ENCODE results near the gene HIPK1. TPM values are rescaled to one million over a fixed set of nuclear protein-coding genes. Genes with fewer than 3 reads are reported as not detected.
"Not testable (repeated sequence)": the region's sequence is repeated elsewhere in the genome, so short reads cannot be mapped to it uniquely, and the experiment has no call there.

HIPK1 gene
- total RNA-seq, 2 experiments from 2014 or later, result 89.3 to 92.7 TPM

GRCh38 chr1:113995382-113995781 is 66.3 kb downstream of the HIPK1 start:
- ChIA-PET CTCF (no interaction called here), POLR2A (no interaction called here)
- peaks cover 10% of the 10 kb centered on the region for H3K36me3 Mint-ChIP-seq (ENCODE audit: low read depth)
- H3K4me1 Mint-ChIP-seq (ENCODE audit: low read depth), result no peaks in the 10 kb centered on the region
- H3K4me3 Mint-ChIP-seq, result no peak overlapping the region
- H3K27me3 Mint-ChIP-seq (ENCODE audit: low read depth), result peaks cover 14% of the 10 kb centered on the region
- no peak overlapping the region for H3K27ac Mint-ChIP-seq
- no peak for DNase-seq
- no peak for ATAC-seq
- H3K9me3 Mint-ChIP-seq (ENCODE audit: insufficient read depth), result peaks cover 22% of the 10 kb centered on the region

DNA sequence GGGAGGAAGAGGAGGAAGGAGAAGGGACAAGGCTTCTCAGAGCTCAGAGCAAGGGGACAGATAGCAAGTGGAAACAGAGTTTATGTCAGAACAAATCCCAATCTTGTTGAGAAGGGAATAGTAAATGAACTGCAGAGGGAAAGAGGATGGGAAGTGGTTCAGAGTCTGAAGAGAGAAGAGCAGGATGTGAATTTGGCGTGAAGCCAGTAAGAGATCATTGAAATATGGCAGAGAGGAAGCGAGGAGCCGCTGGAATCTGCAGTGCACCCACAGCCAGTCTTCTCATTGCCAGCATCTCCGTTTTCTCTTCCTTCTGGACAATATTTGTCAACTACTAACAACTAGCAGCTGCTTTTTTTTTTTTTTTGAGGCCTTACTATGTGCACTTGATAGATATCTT is 69.2 kb downstream of the HIPK1 start:
- ChIA-PET POLR2A (no interaction called here), CTCF (no interaction called here)
- no peak overlapping the region for H3K27ac Mint-ChIP-seq
- DNase-seq (no peak), ATAC-seq (no peak)
- peaks cover 16% of the 10 kb centered on the region for H3K27me3 Mint-ChIP-seq (ENCODE audit: low read depth)
- peaks cover 10% of the 10 kb centered on the region for H3K36me3 Mint-ChIP-seq (ENCODE audit: low read depth)
- H3K4me3 Mint-ChIP-seq, result no peak overlapping the region
- peaks cover 2% of the 10 kb centered on the region for H3K4me1 Mint-ChIP-seq (ENCODE audit: low read depth)
- H3K9me3 Mint-ChIP-seq (ENCODE audit: insufficient read depth), result peaks cover 22% of the 10 kb centered on the region

DNA sequence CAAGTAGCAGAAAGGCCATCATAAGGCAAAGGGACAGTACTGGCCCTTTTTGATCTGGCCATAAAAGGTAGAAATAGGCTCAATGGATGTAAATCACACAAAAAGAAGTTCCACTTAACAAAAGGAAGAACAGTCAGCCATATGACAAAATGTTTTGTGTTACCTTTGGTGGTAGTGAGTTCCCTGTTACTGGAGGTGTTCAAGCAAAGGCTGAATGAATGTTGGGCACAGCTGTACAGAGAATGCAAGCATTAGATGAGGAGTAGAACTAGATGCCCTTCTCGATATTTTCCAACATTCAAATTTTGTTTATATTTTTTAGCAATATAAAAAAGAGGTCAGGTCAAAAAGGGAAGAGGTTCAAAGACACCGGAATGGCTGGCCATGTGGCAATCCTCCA is 70.1 kb downstream of the HIPK1 start:
- Mint-ChIP-seq H3K4me3 (no peak overlapping the region), H3K36me3 (ENCODE audit: low read depth) (peaks cover 8% of the 10 kb centered on the region), H3K27ac (no peak overlapping the region), H3K9me3 (ENCODE audit: insufficient read depth) (peaks cover 19% of the 10 kb centered on the region), H3K4me1 (ENCODE audit: low read depth) (peaks cover 5% of the 10 kb centered on the region), H3K27me3 (ENCODE audit: low read depth) (peaks cover 16% of the 10 kb centered on the region)
- ChIA-PET POLR2A (no interaction called here), CTCF (no interaction called here)
- ATAC-seq (no peak), DNase-seq (no peak)

- Mint-ChIP-seq H3K27ac (no peak overlapping the region), H3K9me3 (ENCODE audit: insufficient read depth) (peaks cover 13% of the 10 kb centered on the region), H3K36me3 (ENCODE audit: low read depth) (peaks cover 6% of the 10 kb centered on the region), H3K4me3 (no peak overlapping the region), H3K4me1 (ENCODE audit: low read depth) (peaks cover 5% of the 10 kb centered on the region), H3K27me3 (ENCODE audit: low read depth) (peaks cover 16% of the 10 kb centered on the region)
- ChIA-PET POLR2A (no interaction called here), CTCF (no interaction called here)
- ATAC-seq (no peak), DNase-seq (no peak)
Observed at GRCh38 chr1:113999799-114000198, 70.7 kb downstream of the HIPK1 start.

- Mint-ChIP-seq H3K36me3 (ENCODE audit: low read depth) (peaks cover 2% of the 10 kb centered on the region), H3K9me3 (ENCODE audit: insufficient read depth) (peaks cover 8% of the 10 kb centered on the region), H3K27ac (no peak overlapping the region), H3K4me3 (no peak overlapping the region), H3K27me3 (ENCODE audit: low read depth) (peaks cover 16% of the 10 kb centered on the region), H3K4me1 (ENCODE audit: low read depth) (peaks cover 5% of the 10 kb centered on the region)
- POLR2A ChIA-PET, result no interaction called here
- CTCF ChIA-PET, result interaction anchor here (1.0 kb wide), 1 partner anchor 283 kb away, joined by 3 read pairs; no protein-coding TSS in a partner anchor
- ATAC-seq, result no peak
- DNase-seq, result no peak
Observed at GRCh38 chr1:114000406-114000805, 71.3 kb downstream of the HIPK1 start.

- H3K27me3 Mint-ChIP-seq (ENCODE audit: low read depth), result peaks cover 18% of the 10 kb centered on the region
- H3K4me3 Mint-ChIP-seq, result no peak overlapping the region
- no peak overlapping the region for H3K27ac Mint-ChIP-seq
- no peaks in the 10 kb centered on the region for H3K9me3 Mint-ChIP-seq (ENCODE audit: insufficient read depth)
- POLR2A ChIA-PET, result no interaction called here
- DNase-seq (no peak), ATAC-seq (no peak)
- H3K36me3 Mint-ChIP-seq (ENCODE audit: low read depth), result no peaks in the 10 kb centered on the region
- H3K4me1 Mint-ChIP-seq (ENCODE audit: low read depth), result peaks cover 5% of the 10 kb centered on the region
- CTCF ChIA-PET, result no interaction called here
Observed at GRCh38 chr1:114002492-114003239, 73.5 kb downstream of the HIPK1 start.

DNA sequence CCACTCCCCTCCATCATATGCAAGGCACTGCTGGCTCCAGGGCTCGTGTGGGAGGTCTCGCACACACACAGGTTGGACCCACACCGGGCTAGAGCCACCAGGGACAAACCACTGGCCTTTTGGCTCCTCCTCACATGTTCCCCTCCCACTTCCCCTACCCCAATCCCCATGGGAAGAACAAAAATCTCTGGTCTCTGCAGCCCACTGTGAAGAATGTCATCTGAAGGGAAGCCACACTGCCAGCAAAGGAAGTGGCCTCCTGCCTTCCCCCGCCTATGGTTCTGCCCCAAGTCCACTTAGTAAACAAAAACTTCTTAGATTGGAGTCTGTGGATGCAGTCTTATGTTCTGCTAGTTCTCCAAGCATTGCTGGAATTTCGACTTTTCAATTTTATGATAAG is 74.3 kb downstream of the HIPK1 start:
- ATAC-seq, result no peak
- ChIA-PET POLR2A (no interaction called here), CTCF (no interaction called here)
- no peak overlapping the region for H3K4me3 Mint-ChIP-seq
- no peaks in the 10 kb centered on the region for H3K9me3 Mint-ChIP-seq (ENCODE audit: insufficient read depth)
- no peaks in the 10 kb centered on the region for H3K36me3 Mint-ChIP-seq (ENCODE audit: low read depth)
- H3K27ac Mint-ChIP-seq, result no peak overlapping the region
- H3K4me1 Mint-ChIP-seq (ENCODE audit: low read depth), result peaks cover 5% of the 10 kb centered on the region
- H3K27me3 Mint-ChIP-seq (ENCODE audit: low read depth), result peaks cover 14% of the 10 kb centered on the region
- no peak for DNase-seq

GRCh38 chr1:114006825-114007224 is 77.7 kb downstream of the HIPK1 start:
- H3K36me3 Mint-ChIP-seq (ENCODE audit: low read depth); H3K27me3 Mint-ChIP-seq (ENCODE audit: low read depth); H3K4me1 Mint-ChIP-seq (ENCODE audit: low read depth); ATAC-seq; DNase-seq; H3K9me3 Mint-ChIP-seq (ENCODE audit: insufficient read depth); POLR2A ChIA-PET; CTCF ChIA-PET; H3K27ac Mint-ChIP-seq; H3K4me3 Mint-ChIP-seq: not testable (repeated sequence)

DNA sequence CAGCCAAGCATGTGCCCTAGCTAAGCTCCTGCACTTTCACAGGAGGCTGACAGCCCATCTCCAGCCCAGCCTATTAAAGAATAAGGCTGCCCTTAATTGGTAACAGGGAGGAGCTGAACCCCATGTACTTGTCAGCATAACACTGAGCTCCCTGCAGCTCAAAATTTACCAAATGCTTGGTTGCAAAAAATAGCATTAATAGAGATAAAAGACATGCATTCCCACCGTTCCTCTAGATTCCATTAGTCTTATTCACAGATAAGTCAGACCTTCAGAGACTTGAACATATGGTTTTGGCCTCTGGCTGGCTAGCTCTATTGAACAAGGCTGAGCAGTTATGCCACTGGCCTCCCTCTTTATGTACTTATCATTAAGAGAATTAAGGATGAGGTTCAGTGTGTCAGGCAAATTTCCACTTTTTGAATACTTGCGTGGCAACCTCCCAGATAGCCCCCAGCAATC is 79.4 kb downstream of the HIPK1 start:
- ATAC-seq (no peak), DNase-seq (no peak)
- Mint-ChIP-seq H3K27ac (no peak overlapping the region), H3K27me3 (ENCODE audit: low read depth) (peaks cover 12% of the 10 kb centered on the region), H3K4me1 (ENCODE audit: low read depth) (peaks cover 2% of the 10 kb centered on the region), H3K36me3 (ENCODE audit: low read depth) (no peaks in the 10 kb centered on the region), H3K9me3 (ENCODE audit: insufficient read depth) (no peaks in the 10 kb centered on the region), H3K4me3 (no peak overlapping the region)
- CTCF ChIA-PET, result interaction anchor here (1.4 kb wide), 1 partner anchor 31 kb away, joined by 3 read pairs; no protein-coding TSS in a partner anchor
- POLR2A ChIA-PET, result no interaction called here

DNA sequence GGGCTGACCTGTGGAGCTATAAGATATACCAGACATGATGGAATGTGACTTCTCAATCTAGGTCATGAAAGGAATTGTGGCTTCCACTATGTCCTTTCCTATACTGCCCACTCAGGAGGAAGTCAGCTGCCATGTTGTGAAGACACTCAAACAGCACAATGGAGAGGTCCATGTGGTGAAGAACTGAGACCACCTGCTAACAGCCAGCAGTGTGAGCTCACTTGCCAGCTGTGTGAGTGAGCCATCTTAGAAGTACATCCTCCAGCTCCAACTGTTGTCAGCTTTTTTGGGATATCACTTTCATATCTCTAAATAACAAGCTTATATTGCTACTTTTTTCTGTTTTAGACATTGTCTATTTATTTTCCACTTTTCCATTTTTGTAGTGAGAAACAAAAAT is 79.9 kb downstream of the HIPK1 start:
- ATAC-seq (no peak), DNase-seq (no peak)
- no peak overlapping the region for H3K4me3 Mint-ChIP-seq
- H3K27ac Mint-ChIP-seq, result no peak overlapping the region
- H3K36me3 Mint-ChIP-seq (ENCODE audit: low read depth), result no peaks in the 10 kb centered on the region
- POLR2A ChIA-PET, result no interaction called here
- no peaks in the 10 kb centered on the region for H3K9me3 Mint-ChIP-seq (ENCODE audit: insufficient read depth)
- no peaks in the 10 kb centered on the region for H3K4me1 Mint-ChIP-seq (ENCODE audit: low read depth)
- CTCF ChIA-PET, result interaction anchor here (1.4 kb wide), 1 partner anchor 32 kb away, joined by 3 read pairs; no protein-coding TSS in a partner anchor
- H3K27me3 Mint-ChIP-seq (ENCODE audit: low read depth), result peaks cover 12% of the 10 kb centered on the region

GRCh38 chr1:114009393-114009792 is 80.3 kb downstream of the HIPK1 start:
- H3K9me3 Mint-ChIP-seq (ENCODE audit: insufficient read depth), result no peaks in the 10 kb centered on the region
- no peaks in the 10 kb centered on the region for H3K4me1 Mint-ChIP-seq (ENCODE audit: low read depth)
- H3K4me3 Mint-ChIP-seq, result no peak overlapping the region
- POLR2A ChIA-PET, result no interaction called here
- peaks cover 12% of the 10 kb centered on the region for H3K27me3 Mint-ChIP-seq (ENCODE audit: low read depth)
- DNase-seq (no peak), ATAC-seq (no peak)
- H3K27ac Mint-ChIP-seq, result no peak overlapping the region
- CTCF ChIA-PET, result interaction anchor here (1.4 kb wide), 1 partner anchor 32 kb away, joined by 3 read pairs; no protein-coding TSS in a partner anchor
- no peaks in the 10 kb centered on the region for H3K36me3 Mint-ChIP-seq (ENCODE audit: low read depth)

DNA sequence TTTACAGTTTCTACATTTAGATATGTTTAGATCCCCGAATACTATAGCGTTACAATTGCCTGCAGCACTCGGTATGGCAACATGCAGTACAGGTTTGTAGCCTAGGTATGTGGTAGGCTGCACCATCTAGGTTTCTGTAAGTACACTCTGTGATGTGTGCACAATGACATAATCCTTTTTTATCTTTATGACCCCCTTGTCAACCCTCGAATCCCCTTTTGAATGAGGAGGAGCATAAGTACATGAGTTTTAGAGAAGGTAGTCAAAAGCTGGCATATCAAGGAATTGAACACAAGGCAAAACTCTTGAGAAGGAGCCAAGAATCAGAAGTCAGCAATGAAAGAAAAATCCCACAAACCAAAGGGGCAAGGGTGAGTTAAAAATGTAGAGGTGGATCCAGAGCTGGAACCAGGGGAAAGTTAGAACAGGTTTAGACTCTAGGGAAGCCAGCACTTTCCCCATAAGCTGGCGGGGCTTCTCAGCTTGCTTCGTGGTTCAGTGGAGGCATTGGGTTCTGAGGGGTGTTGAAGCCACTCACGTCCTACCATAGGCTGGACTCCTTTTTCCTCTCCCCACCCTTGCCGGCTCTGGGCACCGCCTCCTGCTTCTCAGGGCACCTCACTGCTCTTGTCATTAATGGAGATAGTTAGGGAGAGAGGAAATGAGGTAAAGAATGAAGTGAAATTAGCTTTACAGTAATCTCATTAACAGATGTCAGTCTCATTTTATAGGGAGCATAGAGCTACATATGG is 81.5 kb downstream of the HIPK1 start:
- Mint-ChIP-seq H3K4me3 (no peak overlapping the region), H3K9me3 (ENCODE audit: insufficient read depth) (no peaks in the 10 kb centered on the region), H3K36me3 (ENCODE audit: low read depth) (no peaks in the 10 kb centered on the region), H3K27me3 (ENCODE audit: low read depth) (peaks cover 12% of the 10 kb centered on the region), H3K27ac (no peak overlapping the region), H3K4me1 (ENCODE audit: low read depth) (no peaks in the 10 kb centered on the region)
- ChIA-PET CTCF (no interaction called here), POLR2A (interaction anchor here (0.6 kb wide), 1 partner anchor 1022 kb away, joined by 4 read pairs; no protein-coding TSS in a partner anchor)
- no peak for ATAC-seq
- no peak for DNase-seq
